PC-3 (cell line): ENCODE measurements around the gene AHCYL1.

Experiments used
- EZH2 ChIP-seq: fragments of 300-600 bp; sonication (generic); IDR thresholded peaks from one replicate; pipeline ENCODE4 v1.6.1; 2017; ENCODE audit warnings: antibody characterized with exemption, mild to moderate bottlenecking, low read length; ENCODE audit not compliant: unreplicated experiment
- EZH2phosphoT487 ChIP-seq: fragments of 300-600 bp; sonication (generic); IDR thresholded peaks from 2 replicates; pipeline ENCODE4 v1.6.1; 2018; ENCODE audit warnings: mild to moderate bottlenecking, antibody characterized with exemption, low read length, borderline replicate concordance
- TF ChIP-seq, protein P1 (sequence below): fragments of 300-600 bp; sonication (generic); conservative IDR thresholded peaks from 2 replicates; pipeline ENCODE4 v1.5.1; 2017; ENCODE audit warnings: antibody characterized with exemption, low read depth, mild to moderate bottlenecking, low read length

- TF ChIP-seq, protein P1, sequence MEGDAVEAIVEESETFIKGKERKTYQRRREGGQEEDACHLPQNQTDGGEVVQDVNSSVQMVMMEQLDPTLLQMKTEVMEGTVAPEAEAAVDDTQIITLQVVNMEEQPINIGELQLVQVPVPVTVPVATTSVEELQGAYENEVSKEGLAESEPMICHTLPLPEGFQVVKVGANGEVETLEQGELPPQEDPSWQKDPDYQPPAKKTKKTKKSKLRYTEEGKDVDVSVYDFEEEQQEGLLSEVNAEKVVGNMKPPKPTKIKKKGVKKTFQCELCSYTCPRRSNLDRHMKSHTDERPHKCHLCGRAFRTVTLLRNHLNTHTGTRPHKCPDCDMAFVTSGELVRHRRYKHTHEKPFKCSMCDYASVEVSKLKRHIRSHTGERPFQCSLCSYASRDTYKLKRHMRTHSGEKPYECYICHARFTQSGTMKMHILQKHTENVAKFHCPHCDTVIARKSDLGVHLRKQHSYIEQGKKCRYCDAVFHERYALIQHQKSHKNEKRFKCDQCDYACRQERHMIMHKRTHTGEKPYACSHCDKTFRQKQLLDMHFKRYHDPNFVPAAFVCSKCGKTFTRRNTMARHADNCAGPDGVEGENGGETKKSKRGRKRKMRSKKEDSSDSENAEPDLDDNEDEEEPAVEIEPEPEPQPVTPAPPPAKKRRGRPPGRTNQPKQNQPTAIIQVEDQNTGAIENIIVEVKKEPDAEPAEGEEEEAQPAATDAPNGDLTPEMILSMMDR = no peak
- TF ChIP-seq EZH2phosphoT487 (no peak), EZH2 (no peak)
Measured at GRCh38 chr1:110068646-110069403, 84.3 kb downstream of the AHCYL1 start.
